Measurements from ENCODE around the gene ABTB1. TPM values are rescaled to one million over a fixed set of nuclear protein-coding genes. Genes with fewer than 3 reads are reported as not detected.
"Not testable (repeated sequence)": the region's sequence is repeated elsewhere in the genome, so short reads cannot be mapped to it uniquely, and the experiment has no call there.

Gene ABTB1
- polyA plus RNA-seq, 1 donor from 2014 or later = 76.5 TPM

DNA sequence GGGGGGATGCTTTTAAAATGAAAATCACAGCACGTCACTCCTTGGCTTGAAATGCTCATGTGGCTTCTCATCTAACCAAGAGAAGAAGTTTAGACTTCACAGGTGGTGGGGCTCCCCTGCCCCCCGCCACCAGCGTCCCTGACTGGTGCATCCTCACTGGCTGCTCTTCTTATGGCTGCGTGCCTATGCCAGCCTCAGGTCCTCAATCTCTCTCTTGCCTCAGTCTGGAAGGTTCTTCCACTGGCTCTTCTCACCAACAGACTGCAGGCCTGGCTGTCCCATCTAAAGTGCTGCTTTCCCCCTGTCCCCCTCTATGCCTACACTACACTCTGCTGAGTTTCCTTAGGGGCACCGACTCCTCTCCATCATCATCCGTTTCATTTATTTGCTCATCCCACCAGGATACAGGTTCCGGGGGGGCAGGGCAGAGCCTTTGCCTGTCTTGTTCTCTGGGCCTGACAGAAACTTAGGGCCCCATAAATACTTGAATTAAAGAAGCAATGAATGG is 20.6 kb downstream of the ABTB1 start:
- H3K36me3 Mint-ChIP-seq = no peaks in the 10 kb centered on the region
- peak overlapping the region in 1 of 4 donors; percentile 61 for H3K4me3 Mint-ChIP-seq
- H3K27ac Mint-ChIP-seq = peak overlapping the region in 1 of 3 donors; percentile 15
- peaks cover 1% of the 10 kb centered on the region for H3K27me3 Mint-ChIP-seq
- no peaks in the 10 kb centered on the region for H3K9me3 Mint-ChIP-seq
- peaks cover 13 to 20% (median 19%) of the 10 kb centered on the region in 3 donors for H3K4me1 Mint-ChIP-seq

DNA sequence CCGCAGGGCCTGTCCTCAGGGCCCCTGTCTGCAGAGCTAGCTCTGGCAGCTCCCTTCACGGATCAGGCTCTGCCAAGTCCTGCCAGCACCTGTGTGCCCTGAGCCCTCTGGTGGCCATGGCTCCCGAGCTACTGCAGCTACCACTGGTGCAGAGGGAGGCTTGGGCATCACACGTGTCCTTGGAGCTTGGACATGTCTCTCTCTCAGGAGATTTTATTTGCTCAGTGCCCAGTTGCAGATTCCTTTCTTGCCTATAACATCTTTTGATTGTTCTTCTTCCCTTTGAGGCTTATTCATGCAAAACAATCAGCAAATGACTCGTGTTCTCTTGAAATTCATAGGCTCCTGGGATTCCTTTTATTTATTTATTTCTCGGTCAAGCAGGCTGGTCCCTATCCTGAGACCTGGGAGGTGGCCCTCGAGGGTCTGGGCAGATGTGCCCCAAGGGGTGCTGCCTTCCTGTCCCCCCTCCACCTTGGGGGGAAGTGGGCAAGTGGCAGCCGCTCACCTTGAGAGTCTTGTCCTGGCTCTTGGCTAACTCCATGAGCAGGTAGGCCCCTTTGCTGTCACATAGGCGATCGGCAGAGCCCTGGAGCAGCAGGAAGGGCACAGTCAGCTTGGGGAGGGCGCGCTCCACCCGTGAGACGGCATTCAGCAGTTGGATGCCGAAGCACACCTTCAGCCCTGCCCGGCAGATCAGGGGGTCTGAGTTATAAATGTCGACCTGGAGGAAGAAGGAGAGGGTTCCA is 21.9 kb downstream of the ABTB1 start:
- Mint-ChIP-seq H3K36me3 (no peaks in the 10 kb centered on the region), H3K4me1 (peaks cover 13 to 22% (median 20%) of the 10 kb centered on the region in 3 donors), H3K27me3 (peaks cover 1% of the 10 kb centered on the region), H3K27ac (peak overlapping the region in 1 of 3 donors; percentile 56), H3K4me3 (peak overlapping the region in 1 of 4 donors; percentile 52), H3K9me3 (no peaks in the 10 kb centered on the region)

DNA sequence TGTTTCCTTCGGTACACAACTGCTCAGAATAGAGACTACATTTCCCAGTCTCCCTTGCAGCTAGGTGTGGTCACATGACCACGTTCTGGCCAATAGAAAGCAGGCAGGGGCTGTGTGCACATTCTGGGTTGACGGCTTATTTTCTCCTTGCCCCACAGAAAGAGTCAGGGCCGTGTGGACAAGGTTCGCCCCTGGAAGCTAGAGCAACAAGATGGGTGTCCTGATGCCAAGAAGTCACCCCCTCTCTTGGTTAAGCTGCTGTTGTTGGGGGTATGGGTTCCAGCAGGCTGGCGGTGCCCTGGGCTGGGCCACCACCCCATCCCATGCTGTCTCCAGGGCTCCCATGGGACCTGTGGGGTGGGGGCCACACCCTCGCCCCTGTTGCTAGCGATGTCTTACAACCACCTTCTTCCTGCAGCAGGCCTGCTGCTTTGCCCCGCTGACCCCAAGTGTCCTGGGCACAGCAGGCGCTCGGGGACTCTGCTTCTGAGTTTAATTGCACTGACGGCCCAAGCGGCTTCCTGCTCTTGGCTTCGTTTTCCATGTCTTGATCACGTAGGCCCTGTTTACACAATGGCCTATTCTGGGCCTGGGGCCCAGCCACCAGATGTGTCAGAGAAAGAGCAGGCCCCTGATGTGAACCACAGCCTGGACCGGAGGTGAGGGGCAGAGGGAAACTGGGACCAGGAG is 24.9 kb downstream of the ABTB1 start:
- H3K27ac Mint-ChIP-seq = peak overlapping the region in 2 of 3 donors; percentile 49 to 76

DNA sequence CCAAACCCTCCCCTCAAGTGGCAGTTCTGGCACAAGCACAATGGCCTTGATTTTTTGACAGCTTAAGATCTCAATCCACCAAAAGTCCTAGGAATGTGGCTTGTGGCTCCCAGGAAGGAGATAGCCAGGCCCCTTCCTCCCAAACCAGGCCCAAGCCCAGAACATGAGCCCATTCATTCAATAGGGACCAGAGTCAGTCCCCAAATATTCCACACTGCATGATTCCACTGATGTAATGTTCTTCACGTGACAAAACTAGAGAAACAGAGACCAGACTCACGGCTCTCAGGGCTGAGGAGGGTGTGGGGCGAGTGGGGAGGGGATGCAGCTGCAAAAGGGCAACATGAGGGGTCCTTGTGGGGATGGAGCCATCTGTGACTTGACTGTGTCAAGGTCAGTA is 25.5 kb downstream of the ABTB1 start:
- H3K4me3 Mint-ChIP-seq = peak overlapping the region in 3 of 4 donors; percentile 58 to 89 (median 74)
- no peaks in the 10 kb centered on the region for H3K9me3 Mint-ChIP-seq
- H3K4me1 Mint-ChIP-seq = peaks cover 6 to 12% (median 7%) of the 10 kb centered on the region in 3 donors
- H3K27ac Mint-ChIP-seq = no peak overlapping the region
- peaks cover 1% of the 10 kb centered on the region for H3K27me3 Mint-ChIP-seq
- H3K36me3 Mint-ChIP-seq = no peaks in the 10 kb centered on the region

More for the DNA sequence above, 24.9 kb downstream of the ABTB1 start:
- Mint-ChIP-seq H3K36me3 (no peaks in the 10 kb centered on the region), H3K27me3 (peaks cover 1% of the 10 kb centered on the region), H3K4me3 (peak overlapping the region; percentile 4 to 93 (median 82)), H3K4me1 (peaks cover 6 to 16% (median 11%) of the 10 kb centered on the region in 3 donors), H3K9me3 (no peaks in the 10 kb centered on the region)

DNA sequence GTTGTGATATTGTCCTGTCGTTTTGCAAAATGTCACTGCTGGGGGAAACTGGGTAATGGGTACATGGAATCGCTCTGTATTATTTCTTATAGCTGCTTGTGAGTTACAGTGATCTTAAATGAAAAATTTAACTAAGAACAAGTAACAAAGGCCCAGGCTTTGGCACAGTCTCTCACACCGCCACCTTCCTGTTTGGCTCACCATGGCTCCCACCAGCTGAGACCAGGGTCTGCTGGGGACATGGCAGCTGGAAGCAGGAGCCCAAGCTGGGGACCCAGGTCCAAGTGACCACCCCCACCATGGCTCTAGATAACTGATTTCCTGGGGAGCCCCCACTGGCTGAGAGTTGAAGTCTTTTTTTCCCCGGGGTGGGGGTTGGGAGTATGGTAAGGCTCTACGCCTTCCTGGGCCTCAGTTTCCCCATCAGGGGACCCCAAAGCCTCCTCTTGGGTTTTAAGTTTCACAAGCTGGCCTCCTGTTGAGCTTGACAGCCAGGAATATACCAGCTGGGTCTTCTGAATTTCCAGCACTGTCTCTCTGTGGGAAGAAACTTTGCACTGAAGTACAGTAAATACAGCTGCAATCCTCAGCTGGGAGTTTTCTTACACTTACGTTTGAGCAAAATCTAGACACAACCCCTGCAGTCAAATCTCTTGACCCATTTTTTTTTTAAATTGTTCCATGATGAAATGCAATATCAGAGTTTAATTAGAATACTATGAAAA is 26.1 kb downstream of the ABTB1 start:
- Mint-ChIP-seq H3K4me3 (peak overlapping the region in 2 of 4 donors; percentile 45 to 58), H3K36me3 (no peaks in the 10 kb centered on the region), H3K27ac (peak overlapping the region in 1 of 3 donors; percentile 10), H3K27me3 (peaks cover 1% of the 10 kb centered on the region), H3K9me3 (no peaks in the 10 kb centered on the region), H3K4me1 (peaks cover 6 to 9% (median 7%) of the 10 kb centered on the region in 3 donors)

DNA sequence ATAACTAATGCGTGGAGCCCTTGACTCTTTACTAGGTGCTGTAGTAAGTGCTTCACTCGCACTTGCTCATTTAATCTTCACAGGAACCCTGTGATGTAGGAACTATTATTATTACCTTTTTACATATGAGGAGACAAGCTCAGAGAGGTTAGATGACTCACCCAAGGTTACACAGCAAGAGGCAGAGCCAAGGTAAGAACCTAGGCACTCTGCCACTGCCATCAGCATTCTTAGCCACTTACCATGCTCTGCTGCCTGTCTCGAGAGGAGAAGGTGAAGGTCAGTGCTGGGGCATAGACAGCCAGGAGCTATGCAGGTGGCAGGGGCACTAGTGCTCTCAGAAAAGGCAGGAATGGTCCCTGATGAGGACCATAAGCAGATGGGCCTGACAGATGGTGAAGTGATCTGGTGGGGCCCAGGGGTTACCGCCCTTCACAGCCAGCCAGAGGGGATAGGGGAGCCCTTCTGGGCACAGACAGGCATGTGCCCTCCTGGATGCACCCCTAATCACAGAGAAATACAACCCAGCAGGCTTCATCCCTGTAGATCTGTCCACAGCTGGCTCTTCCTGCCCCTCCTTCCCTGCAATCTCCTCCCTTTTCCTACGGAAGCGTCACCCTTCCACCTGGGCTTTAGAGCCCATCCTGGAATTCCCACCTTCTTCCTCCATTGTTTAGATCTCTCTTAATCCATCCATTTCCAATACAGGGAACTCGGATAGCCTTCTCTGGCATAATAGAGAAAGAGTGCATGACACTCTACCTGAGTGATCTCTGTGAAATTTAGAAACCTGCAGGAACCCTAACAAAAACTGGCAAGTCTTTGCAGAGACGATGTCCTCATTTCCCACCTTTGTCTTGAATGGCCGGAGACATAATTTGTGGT is 26.9 kb downstream of the ABTB1 start:
- Mint-ChIP-seq H3K4me1 (peaks cover 6 to 9% (median 7%) of the 10 kb centered on the region in 3 donors), H3K27me3 (peaks cover 1% of the 10 kb centered on the region), H3K27ac (peak overlapping the region in 2 of 3 donors; percentile 18 to 80), H3K9me3 (no peaks in the 10 kb centered on the region), H3K36me3 (peaks cover 4% of the 10 kb centered on the region), H3K4me3 (peak overlapping the region in 1 of 4 donors; percentile 34)

DNA sequence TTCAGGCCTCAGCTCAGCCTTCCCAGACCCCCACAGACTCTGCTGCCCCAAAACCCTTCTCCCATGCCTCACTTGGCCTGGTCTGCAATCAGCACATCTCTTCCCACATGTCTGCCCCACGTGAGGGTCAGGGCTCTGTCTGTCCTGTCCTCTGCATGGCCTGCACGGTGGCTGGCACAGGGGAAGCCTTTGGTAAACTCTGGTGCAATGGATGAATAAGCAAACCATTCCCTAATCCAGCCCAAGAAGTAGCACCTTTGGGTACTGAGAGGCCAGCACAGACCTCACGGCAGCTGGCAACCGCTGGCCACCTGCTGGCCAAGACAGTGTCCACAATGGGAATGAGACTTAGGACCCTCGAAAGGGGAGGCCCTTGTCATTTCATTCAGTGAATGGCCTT is 27.7 kb downstream of the ABTB1 start:
- H3K9me3 Mint-ChIP-seq = no peaks in the 10 kb centered on the region
- H3K27me3 Mint-ChIP-seq = peaks cover 1% of the 10 kb centered on the region
- H3K4me3 Mint-ChIP-seq = peak overlapping the region in 1 of 4 donors; percentile 34
- peak overlapping the region in 1 of 3 donors; percentile 80 for H3K27ac Mint-ChIP-seq
- peaks cover 6 to 9% (median 7%) of the 10 kb centered on the region in 3 donors for H3K4me1 Mint-ChIP-seq
- H3K36me3 Mint-ChIP-seq = peaks cover 7% of the 10 kb centered on the region

DNA sequence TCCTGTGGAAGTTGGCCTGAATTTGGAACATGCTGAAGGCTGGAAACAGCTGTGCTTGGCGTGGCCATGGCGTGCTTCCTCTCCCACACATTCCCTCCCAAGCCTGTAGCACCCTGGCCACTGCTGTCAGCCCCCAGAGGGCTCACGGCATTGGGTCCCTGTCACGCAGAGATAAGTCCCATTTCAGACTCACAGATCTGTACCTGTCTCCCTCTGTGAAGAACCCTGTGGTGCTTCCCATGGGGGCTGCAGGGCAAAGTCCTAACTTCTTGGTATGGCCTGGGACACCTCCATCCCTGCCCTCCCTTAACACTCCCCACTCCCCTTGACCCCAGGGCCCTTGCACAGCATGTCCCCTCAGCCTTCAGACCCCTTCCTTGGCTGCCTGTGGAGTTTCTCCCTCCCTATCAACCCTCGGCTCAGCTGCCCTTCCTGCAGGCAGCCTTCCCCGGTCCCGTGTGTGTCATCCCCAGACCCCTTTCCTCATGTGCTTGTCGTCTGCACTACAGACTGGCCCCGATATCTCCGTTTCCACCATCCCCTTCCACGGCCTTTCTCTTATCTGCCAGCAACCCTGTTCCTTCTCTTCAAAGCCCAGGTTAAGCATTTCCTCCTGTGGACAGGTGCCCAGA is 28.6 kb downstream of the ABTB1 start:
- H3K4me1 Mint-ChIP-seq = peaks cover 6 to 7% (median 6%) of the 10 kb centered on the region in 3 donors

DNA sequence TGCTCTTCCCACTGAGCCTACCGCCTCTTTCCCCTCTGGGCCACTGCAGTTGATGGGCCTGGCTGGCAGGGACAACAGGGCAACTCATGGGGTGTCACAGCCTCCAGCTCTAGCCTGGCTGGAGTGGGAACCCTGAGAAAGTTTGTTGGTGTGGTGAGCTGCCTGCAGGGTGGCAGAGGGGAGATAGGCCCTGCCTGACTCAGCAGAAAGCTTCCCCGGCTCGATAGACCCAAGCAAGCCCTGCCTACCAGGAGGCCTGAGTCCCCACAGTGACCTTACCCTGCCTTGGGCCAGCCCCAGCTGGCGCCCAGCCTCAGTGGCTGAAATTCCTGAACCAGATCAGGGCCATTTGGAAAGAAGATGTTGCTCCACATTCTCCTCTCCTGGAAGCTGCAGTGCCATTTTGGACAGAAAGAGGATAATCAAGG is 29.4 kb downstream of the ABTB1 start:
- Mint-ChIP-seq H3K4me3 (no peak overlapping the region), H3K4me1 (peaks cover 4 to 7% (median 5%) of the 10 kb centered on the region in 3 donors), H3K27ac (no peak overlapping the region), H3K9me3 (no peaks in the 10 kb centered on the region), H3K36me3 (peaks cover 7% of the 10 kb centered on the region), H3K27me3 (peaks cover 1% of the 10 kb centered on the region)

More for the DNA sequence above, 28.6 kb downstream of the ABTB1 start:
- Mint-ChIP-seq H3K36me3 (peaks cover 7% of the 10 kb centered on the region), H3K27ac (peak overlapping the region in 1 of 3 donors; percentile 69), H3K9me3 (no peaks in the 10 kb centered on the region), H3K27me3 (peaks cover 1% of the 10 kb centered on the region), H3K4me3 (no peak overlapping the region)

DNA sequence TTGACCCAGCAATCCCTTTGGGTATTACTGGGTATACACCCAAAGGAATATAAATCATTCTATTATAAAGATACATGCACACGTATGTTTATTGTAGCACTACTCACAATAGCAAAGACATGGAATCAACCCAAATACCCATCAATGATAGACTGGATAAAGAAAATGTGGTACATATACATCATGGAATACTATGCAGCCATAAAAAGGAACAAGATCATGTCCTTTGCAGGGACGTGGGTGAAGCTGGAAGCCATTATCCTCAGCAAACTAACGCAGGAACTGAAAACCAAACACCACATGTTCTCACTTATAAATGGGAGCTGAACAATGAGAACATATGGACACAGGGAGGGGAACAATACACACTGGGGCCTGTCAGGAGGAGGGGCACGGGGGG is 32.1 kb downstream of the ABTB1 start:
- H3K4me3 Mint-ChIP-seq, H3K27me3 Mint-ChIP-seq, H3K27ac Mint-ChIP-seq, H3K36me3 Mint-ChIP-seq, H3K9me3 Mint-ChIP-seq, H3K4me1 Mint-ChIP-seq: not testable (repeated sequence)

DNA sequence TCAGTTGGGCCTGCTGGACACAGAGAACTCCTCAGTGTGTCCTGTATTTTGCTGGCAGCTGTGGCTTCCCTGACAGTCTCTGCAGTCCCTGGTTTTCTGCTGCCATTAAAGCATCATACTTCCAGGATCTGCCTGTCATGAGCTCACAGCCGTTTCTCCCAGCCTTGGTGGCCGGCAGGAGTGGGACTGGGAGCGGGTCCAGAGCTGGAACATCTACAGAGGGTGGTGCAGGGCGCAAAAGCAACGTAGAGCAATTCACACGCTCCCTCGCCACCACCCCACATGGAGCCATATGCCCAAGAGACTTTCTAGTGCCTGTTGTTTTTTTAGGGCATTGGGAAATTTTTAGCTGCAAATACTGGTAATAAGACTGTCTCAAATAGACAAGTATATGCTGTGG is 33.6 kb downstream of the ABTB1 start:
- Mint-ChIP-seq H3K4me1 (no peaks in the 10 kb centered on the region), H3K27ac (no peak overlapping the region), H3K9me3 (no peaks in the 10 kb centered on the region), H3K36me3 (peaks cover 7% of the 10 kb centered on the region), H3K4me3 (no peak overlapping the region), H3K27me3 (no peaks in the 10 kb centered on the region)

DNA sequence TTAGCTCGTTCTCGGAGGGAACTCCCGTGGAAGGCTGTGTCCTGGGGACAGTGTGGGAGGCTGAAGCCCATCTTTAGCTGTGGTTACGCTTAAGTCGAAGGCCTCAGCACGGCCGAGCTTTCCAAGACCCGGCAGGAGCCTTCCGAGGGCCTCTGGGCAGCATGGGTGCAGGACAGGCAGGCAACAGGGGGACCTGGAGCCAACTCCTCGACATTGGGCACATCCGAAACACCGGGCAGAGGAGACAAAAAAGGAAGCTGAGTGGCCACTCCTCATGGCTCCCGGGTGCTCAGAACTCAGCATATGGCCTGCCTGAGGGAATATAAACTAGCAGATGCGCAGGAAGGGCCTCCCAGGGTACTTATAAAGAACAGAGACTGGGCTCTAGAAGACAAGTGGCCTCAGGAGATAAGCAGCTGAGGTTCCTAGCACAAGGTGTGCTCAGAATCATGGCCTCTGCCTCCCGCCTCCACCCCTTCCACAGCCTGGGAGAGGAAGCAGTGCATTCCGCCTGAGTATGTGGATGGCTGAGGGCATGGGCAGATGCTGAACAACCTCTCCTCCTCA is 34.1 kb downstream of the ABTB1 start:
- peaks cover 7% of the 10 kb centered on the region for H3K36me3 Mint-ChIP-seq
- no peak overlapping the region for H3K4me3 Mint-ChIP-seq
- H3K4me1 Mint-ChIP-seq = no peaks in the 10 kb centered on the region
- no peaks in the 10 kb centered on the region for H3K9me3 Mint-ChIP-seq
- H3K27ac Mint-ChIP-seq = no peak overlapping the region
- H3K27me3 Mint-ChIP-seq = no peaks in the 10 kb centered on the region

DNA sequence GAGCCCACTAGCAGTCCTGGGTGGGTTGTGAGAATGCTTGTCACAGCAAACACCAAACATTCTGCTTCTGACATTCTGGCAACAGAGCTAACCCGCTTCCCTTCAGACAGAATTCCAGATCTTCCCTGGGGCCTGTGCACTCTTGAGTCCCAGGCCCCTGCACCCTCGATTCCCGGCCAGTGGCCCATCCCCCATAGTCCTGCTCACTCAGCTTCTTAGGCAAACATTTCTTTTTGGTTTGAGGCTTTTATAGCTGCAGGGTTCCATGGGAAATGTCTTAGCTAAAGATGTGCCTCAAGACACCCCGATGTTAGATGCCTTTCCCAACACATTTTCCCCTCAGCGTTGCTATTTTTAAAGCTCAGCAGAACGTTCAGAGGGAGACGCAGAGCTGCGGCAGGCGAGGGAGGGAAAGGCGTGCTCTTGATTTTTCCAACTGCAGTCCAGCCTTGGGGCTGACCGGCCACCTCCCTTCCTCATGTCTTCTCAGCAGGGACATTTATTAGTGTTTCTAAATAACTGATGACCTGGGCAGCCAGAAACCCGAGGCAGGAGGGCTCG is 35.2 kb downstream of the ABTB1 start:
- Mint-ChIP-seq H3K4me3 (no peak overlapping the region), H3K9me3 (no peaks in the 10 kb centered on the region), H3K36me3 (peaks cover 7% of the 10 kb centered on the region), H3K27me3 (no peaks in the 10 kb centered on the region), H3K4me1 (no peaks in the 10 kb centered on the region), H3K27ac (no peak overlapping the region)
